Nephron progenitor cell (in vitro differentiated cells): ENCODE results near the gene SLC22A7.

Experiments
- DNase-seq: peaks from one replicate; pipeline ENCODE4 v3.0.0; 2021
- H3K27ac Mint-ChIP-seq: 2 replicates; pipeline ENCODE4 v1.8.0; 2021; ENCODE audit warnings: mild to moderate bottlenecking, moderate library complexity, mixed read lengths
- H3K27me3 Mint-ChIP-seq: 2 replicates; pipeline ENCODE4 v1.8.0; 2021; ENCODE audit warnings: mild to moderate bottlenecking, low read depth, mixed read lengths; ENCODE audit not compliant: poor library complexity
- H3K36me3 Mint-ChIP-seq: 2 replicates; pipeline ENCODE4 v1.8.0; 2021; ENCODE audit warnings: low read depth, mixed read lengths
- H3K4me1 Mint-ChIP-seq: 2 replicates; pipeline ENCODE4 v1.8.0; 2021; ENCODE audit warnings: mixed read lengths
- H3K4me3 Mint-ChIP-seq: 2 replicates; pipeline ENCODE4 v1.8.0; 2021; ENCODE audit warnings: mild to moderate bottlenecking, moderate library complexity, mixed read lengths
- H3K9me3 Mint-ChIP-seq: 2 replicates; pipeline ENCODE4 v1.8.0; 2021; ENCODE audit warnings: mild to moderate bottlenecking, moderate library complexity, mixed read lengths
- TF ChIP-seq, protein P1 (sequence below): fragments of 200-600 bp; sonication (generic); IDR thresholded peaks from 2 replicates; pipeline ENCODE4 v1.5.0; 2021; ENCODE audit warnings: antibody characterized with exemption

SLC22A7 gene

GRCh38 chr6:43268782-43269272, 29.2 kb upstream of the SLC22A7 start:
- TF ChIP-seq, protein P1, sequence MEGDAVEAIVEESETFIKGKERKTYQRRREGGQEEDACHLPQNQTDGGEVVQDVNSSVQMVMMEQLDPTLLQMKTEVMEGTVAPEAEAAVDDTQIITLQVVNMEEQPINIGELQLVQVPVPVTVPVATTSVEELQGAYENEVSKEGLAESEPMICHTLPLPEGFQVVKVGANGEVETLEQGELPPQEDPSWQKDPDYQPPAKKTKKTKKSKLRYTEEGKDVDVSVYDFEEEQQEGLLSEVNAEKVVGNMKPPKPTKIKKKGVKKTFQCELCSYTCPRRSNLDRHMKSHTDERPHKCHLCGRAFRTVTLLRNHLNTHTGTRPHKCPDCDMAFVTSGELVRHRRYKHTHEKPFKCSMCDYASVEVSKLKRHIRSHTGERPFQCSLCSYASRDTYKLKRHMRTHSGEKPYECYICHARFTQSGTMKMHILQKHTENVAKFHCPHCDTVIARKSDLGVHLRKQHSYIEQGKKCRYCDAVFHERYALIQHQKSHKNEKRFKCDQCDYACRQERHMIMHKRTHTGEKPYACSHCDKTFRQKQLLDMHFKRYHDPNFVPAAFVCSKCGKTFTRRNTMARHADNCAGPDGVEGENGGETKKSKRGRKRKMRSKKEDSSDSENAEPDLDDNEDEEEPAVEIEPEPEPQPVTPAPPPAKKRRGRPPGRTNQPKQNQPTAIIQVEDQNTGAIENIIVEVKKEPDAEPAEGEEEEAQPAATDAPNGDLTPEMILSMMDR, result no peak
- H3K27ac Mint-ChIP-seq, result no peak overlapping the region
- DNase-seq, result no peak
- no peaks in the 10 kb centered on the region for H3K36me3 Mint-ChIP-seq
- H3K9me3 Mint-ChIP-seq, result no peaks in the 10 kb centered on the region
- H3K4me1 Mint-ChIP-seq, result peaks cover 56% of the 10 kb centered on the region
- peak overlapping the region; percentile 59 for H3K4me3 Mint-ChIP-seq
- peaks cover 81% of the 10 kb centered on the region for H3K27me3 Mint-ChIP-seq

DNA sequence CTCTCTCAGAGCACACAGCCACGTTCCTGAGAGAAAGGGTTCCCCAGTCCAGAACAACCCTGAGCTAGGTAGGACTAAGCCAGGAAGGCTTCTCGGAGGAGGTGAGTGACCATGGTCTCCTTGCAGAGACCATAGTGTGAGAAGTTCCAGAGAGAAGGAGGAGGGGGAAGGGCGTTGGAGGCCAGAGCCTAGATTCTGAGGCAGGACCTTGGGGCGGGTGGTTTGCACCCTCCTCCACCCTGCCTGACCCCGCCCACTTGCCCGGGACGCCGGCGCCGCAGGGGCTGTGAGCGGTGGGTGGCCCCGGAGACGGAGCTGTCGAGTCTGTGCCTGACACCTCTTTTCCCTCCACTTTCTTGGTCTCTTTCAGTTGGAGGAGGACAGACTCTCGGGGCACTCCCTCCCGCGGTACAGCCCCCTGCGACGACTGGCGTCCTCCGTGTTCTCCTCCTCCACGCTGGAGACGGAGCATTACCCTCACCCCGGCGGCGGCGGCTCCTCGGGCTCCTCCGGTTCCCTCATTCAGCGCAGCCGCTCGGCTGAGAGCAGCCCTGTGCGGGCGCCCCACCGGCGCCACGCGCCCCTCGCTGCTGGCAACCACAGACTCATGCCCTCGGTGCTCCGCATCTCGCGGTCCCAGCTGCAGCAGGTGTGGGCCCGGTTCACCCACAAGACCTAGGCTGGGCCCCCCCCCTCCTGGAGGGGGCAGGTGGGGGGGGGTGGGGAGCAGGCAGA, 28.6 kb upstream of the SLC22A7 start:
- Mint-ChIP-seq H3K4me1 (peaks cover 62% of the 10 kb centered on the region), H3K9me3 (no peaks in the 10 kb centered on the region), H3K27ac (no peak overlapping the region), H3K27me3 (peaks cover 84% of the 10 kb centered on the region), H3K4me3 (peak overlapping the region; percentile 59), H3K36me3 (no peaks in the 10 kb centered on the region)
- DNase-seq, result peak; percentile 56
- TF ChIP-seq, protein P1, result no peak

DNA sequence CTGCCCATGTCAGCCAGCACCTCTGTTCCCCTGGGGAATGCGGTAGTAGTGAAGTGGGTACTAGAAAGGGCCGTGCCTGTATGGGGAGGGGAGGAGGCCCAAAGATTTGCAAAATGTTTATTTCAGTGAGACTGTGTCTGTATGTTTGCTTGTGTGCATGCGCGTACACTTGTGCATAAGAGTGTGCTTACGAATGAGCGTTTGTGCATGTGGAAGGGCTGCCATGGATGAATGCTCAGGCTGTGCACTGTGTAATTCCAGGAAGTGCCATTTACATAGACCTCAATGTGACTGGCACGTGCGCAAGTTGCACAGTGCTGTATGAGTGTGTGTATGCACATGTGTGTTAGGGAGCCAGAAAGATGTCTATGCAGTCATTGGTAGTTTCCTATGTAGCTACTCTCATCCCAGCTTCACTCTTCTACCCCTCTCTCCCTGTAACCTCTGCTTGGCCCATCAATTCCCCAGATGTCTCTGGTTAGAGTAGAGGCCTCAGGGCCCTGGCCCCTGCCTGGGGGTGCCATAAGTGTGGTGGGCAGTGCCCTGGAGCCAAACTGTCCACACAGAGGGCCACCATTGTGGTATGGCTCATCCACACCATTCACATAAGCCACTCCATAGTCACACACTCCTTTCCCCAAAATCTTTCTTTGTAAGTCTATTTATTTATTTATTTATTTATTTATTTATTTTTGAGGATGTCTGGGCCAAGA, 26.8 kb upstream of the SLC22A7 start:
- Mint-ChIP-seq H3K36me3 (no peaks in the 10 kb centered on the region), H3K27ac (no peak overlapping the region), H3K4me3 (no peak overlapping the region), H3K27me3 (peaks cover 90% of the 10 kb centered on the region), H3K9me3 (no peaks in the 10 kb centered on the region), H3K4me1 (peaks cover 72% of the 10 kb centered on the region)
- TF ChIP-seq, protein P1, result no peak
- DNase-seq, result no peak

DNA sequence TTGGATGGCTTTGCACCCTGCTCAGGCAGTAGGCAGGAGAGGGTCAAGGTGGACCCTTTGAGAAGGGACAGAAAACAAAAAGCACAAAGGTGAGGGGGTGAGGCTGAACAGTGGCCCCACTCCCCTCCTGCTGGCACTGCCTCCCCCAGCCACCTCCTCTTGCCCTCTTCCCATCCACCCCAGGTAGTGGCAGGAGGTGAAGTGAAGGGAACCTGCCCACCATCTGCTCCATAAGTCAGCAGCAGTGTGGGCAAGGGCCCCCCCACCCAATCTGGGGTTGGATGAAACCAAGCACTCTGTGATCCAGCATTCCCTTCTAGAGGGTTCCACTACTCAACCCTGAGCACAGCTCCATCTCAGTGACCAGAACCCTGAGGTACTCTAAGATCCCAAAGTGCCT, 26.1 kb upstream of the SLC22A7 start:
- no peaks in the 10 kb centered on the region for H3K36me3 Mint-ChIP-seq
- H3K27me3 Mint-ChIP-seq, result peaks cover 94% of the 10 kb centered on the region
- TF ChIP-seq, protein P1, result no peak
- DNase-seq, result no peak
- H3K4me1 Mint-ChIP-seq, result peaks cover 75% of the 10 kb centered on the region
- H3K27ac Mint-ChIP-seq, result no peak overlapping the region
- no peaks in the 10 kb centered on the region for H3K9me3 Mint-ChIP-seq
- H3K4me3 Mint-ChIP-seq, result no peak overlapping the region

- H3K27me3 Mint-ChIP-seq, result peaks cover 84% of the 10 kb centered on the region
- peaks cover 75% of the 10 kb centered on the region for H3K4me1 Mint-ChIP-seq
- DNase-seq, result no peak
- no peaks in the 10 kb centered on the region for H3K36me3 Mint-ChIP-seq
- H3K27ac Mint-ChIP-seq, result no peak overlapping the region
- no peak overlapping the region for H3K4me3 Mint-ChIP-seq
- TF ChIP-seq, protein P1, result no peak
- H3K9me3 Mint-ChIP-seq, result no peaks in the 10 kb centered on the region
These were observed 24.4 kb upstream of the SLC22A7 start for GRCh38 chr6:43273707-43274106.
